NCI-H345 (cell line): ENCODE data around the gene HAPLN2.

Source experiments
- DNase-seq: peaks from one replicate; lab custom pipeline; 2025; lab: John Stamatoyannopoulos, UW

The HAPLN2 gene

DNA sequence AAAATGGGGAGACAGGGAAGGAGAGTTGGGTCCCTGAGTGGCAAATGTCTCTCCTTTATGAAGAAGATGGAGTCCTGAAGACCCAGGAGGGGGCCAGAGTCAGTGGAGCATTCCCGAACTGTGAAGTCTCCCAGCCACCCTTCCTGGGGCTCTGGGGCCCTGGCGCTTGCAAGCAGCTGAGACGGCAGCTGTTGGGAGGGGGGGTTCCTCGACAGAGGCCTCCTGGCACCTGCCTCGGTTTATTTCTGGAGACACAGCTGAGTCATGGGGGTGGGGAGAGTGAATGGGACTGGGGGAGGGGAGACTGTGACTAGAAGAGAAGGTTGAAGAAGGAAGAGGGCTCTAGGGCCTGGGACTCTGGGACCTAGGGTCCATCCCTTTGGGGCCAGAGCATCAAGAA lies 44.0 kb downstream of the HAPLN2 start:
- no peak for DNase-seq

DNA sequence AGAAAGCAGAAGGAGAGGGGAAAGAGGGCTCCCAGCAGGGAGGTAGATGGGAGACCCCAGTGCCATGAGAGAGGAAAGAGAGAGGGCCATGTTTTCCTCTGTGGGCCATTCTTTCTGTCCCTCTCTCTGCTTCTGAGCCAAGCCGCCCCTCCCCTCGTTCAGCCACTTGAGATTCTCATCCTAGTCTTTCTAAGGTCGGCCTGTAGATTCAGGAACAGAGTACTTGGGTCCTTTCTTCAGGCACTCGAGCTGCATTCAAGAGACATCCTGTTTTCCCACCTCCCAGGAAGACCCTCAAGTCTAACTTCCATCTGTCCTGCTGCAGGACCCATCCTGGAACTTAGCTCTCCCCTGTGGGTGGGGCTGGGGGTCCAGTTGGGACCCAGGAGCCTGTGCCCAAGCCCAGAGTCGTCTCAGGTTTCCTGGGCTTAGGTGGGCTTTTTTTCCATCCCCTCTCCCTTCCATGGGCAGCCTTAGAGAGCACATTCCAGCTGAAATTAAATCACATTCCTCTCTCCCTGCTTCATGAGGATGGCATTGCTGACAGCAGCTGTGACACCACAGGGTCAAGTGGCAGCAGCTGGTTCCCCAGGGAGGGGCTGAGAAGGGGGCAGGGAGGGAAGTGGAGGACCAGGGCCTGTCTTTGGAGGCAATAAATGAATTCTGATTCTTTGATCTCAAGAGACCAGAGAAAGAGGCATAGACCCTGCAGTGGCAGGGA lies 45.0 kb downstream of the HAPLN2 start:
- no peak for DNase-seq

DNA sequence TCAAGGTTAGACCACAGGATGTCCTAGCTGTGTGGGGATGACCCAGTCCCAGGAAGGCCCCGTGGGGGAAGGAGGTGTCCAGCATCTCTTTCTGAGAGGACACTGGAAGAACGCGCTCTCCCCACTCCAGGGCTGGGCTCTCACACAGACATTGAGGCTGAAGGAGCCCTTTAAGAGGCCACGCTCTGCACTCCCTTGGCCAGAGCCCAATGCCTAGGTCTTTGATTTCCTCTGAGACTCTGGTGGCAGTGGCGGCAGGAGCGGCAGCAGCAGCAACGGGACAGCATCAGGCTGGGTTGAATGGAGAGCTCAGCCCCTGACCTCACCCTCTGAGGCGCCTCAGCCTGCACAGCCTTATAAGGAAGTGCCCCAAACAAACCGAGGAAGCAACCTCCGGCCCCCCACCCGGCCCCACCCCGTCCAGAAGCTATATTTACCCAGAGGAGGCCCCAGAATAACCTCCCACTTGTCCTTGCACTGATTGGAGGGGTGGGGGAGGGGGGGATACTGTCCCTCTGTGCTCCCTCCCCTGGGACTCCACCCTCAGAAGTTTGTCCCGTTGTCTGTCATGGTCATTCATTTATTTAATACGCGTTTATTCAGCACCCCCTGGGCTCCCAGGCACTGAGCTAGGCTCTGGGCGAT lies 45.7 kb downstream of the HAPLN2 start:
- no peak for DNase-seq

DNA sequence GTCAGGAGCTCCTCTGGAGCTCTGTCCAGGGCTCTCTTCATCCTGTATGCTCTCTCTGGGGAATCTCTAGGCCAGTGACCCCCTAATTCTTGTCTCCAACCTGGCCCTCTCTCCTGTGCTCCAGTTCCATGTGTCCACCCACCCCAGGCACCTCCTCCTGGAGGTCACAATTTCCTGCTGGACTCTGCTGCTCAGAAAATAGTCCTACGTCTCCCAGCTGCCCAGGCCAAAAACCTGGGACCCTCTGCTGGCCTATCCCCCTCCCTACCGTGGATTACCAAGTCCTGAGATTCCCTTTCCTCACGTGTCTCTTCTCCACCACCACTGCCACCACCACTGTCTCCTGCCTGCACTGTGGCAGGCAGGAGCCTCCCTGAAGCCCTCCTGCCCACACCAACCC lies 46.3 kb downstream of the HAPLN2 start:
- no peak for DNase-seq

DNA sequence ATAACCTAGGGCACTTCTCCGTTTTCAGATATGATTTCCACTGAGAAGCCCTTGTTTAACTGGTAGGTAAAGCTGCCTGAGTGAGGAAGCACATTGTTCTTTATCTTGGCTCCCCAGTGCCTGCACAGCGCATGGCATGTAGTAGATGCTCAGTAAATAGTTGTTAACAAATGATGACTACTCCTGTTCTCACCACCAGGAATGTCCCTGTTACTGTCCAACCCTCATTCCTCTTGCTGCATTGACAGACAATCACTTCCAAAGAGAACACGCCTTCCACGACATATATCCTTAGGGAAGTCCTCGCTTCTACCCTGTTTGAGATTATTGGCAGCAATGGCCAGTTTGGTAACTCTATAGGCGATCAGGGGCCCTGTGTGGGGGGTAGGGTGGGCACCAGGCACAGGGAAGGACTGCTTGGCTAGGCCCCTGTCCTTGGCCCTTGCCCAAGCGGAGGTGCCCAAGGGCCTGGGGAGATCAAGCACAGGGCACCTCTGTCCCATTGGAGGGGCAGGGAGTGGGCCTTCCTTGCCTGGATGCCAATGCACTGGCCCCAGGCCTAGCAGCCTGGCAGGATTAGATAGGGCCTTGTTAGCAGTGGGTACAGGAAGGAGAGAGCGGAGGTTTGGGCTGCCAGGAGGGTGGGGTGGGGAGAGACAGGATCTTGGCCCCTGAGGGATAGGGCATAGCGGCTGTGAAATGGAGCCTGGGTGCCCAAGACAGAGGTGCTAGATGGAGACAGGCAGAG lies 47.8 kb downstream of the HAPLN2 start:
- no peak for DNase-seq

DNA sequence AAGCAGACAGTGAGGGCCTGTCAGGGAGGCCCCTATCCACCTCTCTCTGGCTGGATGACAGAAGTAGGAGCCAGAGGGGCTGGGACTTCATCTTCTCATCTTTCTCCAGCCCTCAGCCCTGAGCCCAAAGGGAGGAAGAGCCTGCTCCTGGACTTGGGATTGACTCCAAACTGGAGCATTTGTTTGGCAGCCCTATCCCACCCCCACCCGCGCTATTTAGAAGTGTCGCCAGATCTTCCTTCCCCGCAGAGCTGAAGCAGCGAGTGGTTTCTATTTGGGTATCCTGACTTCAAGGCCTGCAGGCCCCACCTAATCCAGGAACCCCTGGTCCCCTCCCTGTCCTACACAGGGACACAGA lies 48.4 kb downstream of the HAPLN2 start:
- DNase-seq = no peak

DNA sequence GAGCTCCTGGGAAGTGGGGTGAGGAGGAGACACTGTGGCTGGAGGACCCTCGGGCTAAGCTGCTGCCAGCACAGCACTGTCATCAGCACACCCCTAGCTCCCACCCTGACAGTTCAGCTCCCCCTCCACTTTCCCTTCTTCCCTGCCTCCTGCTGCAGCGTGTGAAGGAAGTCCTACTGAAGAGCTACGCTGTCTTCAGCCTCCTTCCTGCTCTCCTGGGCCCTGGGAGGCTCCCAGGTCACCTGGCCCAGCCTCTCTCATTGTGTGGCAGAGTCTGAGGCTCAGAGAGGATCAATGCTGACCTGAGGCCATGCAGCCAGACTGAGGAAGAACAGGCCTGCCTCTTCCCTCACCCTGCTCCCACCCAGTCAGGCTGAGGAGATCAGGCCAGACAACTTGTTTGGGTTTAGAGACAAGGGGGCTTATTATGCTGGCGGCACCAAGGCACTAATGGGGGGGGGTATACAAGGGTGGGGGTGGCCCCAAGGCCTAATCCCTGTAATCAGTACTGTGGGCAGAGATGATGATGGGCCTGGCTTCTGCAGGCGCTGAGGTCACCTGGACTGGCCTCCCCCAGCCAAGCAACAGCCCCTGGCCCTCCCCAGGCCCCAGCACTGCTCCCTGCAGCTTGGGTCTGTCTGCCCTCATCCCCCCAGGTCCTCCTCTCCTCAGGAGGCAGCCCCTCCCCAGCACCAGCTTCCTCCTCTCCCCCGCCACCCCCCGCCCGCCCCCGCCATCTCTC lies 48.9 kb downstream of the HAPLN2 start:
- no peak for DNase-seq

DNA sequence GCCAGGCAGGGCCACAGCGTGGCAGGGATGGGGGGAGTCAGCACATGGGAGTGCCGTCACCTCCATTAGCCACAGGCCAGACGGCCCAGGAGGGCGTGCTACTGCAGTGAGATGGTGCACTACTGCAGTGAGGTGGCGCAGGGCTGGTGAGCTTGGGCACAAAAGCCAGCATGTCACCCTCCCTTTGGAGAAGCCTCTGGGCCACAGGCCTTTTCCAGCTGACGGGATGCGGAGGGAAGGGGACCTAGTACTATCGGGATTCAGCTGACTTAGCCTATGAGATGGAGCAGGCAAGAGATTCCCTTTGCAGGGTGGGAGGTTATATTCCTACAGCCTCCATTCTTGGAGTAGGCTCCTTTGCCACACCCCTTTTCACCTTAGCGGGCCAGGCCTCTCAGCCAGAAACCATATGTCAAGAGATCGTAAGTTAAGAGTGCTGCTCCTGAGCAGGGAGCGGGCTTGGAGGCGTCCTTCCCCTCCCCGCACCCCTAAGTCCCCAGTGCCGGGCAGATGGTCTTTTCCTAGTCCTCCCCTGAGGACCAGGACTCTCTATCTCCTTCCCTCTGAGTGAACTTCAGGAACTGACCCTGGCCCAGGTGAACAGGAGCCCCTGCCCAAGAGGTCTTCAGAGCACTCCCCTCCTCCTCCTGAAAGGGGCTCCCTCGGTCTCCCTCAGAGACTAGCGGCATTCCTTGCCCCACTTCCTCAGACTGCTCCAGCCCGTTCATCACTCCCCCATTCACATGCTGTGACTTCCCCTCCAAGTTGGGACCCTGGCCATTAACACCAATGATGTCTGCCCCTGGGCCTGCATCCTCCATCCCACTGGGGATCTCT lies 49.8 kb downstream of the HAPLN2 start:
- no peak for DNase-seq

DNA sequence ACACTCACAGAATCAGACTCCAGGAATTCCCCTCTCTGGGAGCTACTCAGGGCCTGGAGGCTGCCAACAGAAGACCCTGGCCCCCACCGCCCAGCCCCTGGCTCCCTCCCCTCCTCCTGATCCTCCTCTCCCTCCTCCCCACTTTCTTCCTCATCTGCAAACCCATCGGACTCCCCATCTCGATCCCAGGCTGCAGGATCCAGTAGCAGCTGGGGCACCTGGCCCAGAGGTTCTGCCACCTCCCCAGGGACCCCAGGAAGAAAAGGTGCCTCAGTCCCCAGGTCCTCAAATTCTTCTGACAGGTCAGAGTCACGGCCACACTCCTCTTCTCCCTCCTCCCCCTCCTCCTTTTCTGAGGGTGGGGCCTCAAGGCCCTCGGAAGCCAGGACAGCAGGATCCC lies 50.6 kb downstream of the HAPLN2 start:
- DNase-seq = no peak

DNA sequence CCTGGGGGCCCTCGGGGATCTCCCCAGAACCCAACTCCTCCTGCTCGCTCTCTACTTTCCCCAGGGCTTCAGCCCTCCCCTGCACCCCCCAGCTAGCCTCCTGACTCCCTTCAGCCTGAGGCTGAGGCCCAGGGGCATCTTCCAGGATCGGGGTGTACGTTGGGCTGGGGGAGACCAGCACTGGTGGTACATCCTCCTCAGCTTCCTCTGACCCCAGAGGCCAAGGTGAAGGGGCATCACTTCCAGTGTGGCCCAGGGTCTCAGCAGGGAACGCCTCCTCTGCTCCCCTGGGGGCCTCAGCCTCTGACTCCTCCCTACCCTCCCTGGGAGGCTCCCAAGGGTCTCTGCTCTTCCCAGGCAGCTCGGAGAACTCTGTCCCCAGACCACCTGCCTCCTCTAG lies 51.1 kb downstream of the HAPLN2 start:
- DNase-seq = no peak

DNA sequence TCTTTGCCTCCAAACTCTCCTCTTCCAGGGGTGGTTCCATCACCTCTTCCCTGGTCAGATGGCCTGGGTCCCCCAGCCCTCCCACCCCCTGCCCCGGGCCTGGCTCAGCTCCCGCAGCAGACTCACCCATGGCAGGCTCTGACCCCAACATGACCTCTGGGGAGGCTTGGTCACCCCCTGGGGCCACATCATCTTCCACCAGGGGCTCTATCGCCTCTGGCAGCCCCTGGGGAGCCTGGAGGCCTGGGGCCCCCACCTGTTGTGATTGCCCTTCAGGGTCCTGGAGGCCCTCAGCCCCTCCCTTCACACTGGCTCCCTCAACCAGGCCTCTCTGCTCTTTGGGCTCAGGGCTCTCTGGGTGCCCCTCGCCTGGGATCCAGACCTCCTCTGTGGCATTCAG lies 51.6 kb downstream of the HAPLN2 start:
- no peak for DNase-seq

DNA sequence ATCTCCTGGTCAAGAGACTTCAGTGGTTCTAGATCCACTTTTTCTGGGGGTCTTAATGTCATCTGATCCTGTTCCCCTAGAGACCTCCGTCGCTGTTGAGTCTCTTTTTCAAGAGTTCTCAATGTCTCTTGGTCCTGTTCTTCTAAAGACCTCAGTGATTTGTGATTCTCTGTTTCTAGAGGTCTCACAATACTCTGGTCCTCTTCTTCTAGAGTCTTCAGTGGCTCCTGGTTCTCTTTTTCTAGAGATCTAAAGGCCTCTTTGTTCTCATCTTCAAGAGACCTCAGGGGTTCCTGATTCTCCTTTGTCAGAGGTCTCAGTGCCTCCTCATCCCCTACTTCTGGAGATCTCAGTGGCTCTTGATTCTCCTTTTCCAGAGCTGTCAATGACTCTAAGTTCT lies 52.6 kb downstream of the HAPLN2 start:
- no peak for DNase-seq

DNA sequence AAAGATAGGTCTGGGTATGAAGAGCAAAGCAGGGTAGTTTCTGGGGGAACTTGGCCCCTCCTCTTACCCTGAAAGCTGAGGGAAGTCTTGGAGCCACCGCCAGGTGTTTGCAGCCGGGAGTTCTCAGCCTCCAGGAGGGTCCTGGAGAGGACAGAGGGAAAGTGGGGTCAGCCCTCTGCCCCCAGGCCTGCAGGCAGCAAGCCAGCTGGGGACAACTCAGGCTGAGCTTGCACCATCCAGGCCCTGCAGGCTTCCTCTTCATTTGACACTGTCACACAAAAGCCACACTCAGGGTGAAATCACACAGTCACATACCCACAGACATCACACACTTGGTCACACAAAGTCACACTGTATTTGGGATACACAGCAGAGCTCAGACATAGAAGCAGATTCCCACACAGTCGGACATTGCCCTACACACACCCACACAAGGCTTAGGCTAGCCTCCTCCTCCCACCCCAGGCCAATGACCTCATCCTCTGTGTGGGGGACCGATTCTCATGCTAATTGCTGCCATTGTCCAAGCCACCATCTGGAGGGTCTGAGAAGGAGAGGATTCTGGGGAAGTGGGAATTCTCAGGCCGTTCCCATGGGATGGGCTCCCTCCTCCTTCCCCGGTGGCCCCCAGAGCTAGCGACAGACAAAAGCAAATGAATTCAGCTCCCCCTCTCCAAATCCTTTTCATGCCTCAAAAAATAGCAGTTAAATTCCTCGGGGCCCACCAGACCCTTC lies 54.3 kb downstream of the HAPLN2 start:
- DNase-seq = no peak
